DMS53 (cell line): ENCODE results near the gene PRMT7.

Source experiments
- DNase-seq: peaks from one replicate; lab custom pipeline; 2025; lab: John Stamatoyannopoulos, UW

Gene PRMT7

DNA sequence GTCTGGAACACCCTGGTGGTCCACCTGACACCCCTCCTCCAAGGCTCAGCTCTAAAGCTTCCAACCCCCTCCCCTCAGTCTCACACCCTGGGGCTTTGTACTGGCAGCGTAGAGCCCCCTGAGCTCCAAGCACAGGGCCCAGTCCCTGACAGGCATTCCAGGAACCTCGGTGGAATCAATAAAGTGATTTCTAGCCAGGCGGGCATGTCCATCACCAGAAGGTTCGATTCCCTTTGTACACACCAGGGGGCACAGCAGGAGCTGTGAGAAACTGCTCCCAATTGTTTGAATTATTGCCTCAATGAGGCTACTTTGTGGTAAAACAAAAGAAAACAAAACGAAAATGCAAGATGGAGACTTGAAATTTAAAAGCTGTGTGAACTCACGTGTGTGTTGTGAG, 85.7 kb downstream of the PRMT7 start:
- DNase-seq = peak; percentile 64

DNA sequence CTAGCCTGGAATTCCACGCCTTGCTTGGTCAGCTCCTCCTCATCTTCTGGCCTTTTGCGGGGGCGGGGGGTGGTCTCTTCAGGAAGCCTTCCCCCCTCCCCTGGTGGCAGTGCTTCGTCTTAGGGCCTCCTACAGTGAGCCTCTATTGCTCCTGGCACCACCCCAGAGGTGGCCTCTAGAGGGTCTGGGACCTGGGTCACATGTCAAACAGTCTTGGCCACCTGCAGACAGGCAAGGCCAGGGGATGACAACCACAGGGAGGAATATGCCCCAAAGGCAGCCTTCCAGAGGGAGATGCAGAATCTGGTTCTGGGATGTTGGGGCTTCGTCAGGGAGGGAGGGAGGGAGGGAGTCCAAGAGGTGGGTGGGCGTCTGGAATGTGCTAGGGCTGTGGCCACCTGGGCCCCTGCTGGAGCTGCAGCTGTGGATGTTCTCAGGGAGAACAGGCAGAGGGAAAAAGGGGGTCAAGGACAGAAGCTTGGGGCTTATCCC, 86.9 kb downstream of the PRMT7 start:
- no peak for DNase-seq

DNA sequence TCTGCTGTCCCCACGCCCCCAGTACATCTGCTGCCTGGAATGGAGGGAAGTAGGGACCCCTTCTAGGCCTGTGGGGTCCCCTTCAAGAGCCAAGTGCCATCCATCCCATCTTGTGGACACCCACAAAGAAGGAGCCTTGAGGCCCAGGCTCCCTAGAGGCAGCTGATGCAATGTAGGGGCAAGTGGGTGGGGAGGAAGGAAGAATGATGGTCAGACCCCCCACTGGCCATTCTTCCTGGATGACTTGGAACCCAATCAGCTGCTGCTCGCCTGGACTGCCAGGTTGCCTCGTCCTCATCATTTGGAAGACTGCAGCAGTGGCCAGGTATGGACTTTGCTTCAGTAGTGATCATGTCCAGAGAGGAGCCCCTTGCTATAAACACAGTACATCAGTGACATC, 88.6 kb downstream of the PRMT7 start:
- DNase-seq = no peak

DNA sequence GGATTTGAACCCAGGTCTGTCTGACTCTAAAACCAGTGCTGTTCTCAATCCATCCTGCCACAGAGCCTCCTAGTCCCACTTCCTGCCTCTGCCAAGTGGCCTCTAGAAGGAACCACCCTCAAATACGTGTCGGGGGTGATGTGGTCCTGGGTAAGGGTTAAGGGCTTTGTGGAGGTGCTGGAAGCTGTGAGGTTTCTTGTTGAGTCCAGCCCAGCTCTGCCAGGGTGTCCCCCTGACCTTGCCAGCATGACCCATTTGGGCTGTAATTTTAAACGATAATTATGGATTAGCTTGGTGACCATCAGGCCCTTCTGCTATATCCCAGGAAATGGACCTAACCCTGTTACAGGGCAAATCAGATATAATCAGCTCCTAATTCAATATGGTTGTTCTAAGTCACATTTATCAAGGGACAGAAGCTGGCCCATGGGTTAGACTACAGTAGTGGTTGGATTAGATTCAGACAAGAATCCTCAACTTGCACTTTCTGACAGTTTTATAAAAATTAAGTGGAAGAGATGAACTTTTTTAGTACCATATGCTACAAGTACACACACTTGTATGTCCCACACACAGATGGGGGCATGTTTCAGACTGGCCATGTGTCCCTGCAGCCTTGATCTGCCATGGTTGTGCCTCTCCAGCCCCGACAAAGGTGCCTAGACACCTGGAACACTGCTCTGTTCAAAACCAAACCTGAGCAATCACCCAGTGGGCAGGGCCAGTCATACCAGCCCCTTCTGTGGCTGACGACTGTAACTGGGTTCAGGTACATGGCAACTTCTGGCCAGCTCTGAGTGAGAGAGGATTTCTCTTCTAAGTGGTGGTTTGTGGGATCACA, 89.5 kb downstream of the PRMT7 start:
- DNase-seq = no peak

DNA sequence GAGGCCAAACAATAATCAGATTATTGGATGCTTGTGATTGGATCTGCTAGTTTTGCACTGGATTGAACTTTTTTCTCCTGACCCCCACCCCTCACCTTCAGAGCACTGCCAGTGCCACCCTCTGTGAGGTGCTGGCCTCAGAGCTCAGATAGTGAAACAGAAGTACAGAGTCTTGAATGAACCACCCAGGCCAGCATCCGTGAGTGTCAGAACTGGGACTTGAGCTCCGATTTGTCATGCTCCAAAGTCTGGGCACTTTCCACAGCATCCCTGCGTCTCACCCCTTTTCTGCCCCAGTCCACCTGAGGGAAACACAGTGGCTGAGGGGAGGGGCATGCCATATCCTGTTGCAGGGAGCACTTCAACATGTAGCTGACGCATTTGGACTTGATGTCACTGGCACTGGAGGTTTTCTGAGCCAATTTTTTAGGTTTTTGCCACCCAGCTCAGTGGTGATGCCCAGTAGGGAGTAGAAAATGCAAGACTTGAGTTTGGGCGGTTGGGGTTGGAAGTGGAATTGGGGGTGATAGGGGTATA, 90.2 kb downstream of the PRMT7 start:
- no peak for DNase-seq

DNA sequence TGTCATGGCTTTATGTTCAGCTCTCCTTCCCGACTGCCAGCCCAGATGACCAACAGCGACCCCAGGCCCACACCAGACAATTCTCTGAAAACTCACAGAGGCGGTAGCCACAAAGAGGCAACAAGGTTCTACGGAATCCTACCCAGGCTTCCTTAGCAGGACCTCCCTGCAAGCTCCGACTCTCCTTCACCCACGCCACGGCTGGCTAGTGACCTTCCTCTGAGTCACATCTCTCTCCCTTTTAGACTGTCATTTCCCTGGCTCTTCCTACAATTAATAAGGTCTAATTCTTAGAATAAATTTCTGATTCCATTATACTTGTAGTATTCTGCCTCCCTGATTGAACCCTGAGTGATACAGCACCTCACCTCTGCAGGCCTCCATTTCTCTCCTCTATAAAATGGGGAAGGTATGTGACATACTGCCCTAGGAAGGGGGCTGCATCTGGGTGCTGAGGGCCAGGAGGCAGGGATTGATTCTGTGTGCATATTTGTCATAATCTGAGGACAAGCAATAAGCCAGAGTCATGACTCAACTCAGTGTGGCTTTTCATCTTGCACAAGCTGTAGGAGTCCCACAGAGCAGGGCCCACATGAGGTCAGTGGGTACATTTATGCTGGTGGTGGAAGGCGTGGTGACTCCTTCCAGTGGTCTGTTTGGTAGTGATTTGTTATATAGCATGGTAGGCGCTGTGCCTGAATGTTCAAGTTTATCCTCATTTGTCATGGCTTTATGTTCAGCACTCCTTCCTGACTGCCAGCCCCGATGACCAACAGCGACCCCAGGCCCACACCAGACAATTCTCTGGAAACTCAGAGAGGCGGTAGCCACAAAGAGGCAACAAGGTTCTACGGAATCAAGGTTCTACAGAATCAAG, 91.3 kb downstream of the PRMT7 start:
- DNase-seq = no peak

DNA sequence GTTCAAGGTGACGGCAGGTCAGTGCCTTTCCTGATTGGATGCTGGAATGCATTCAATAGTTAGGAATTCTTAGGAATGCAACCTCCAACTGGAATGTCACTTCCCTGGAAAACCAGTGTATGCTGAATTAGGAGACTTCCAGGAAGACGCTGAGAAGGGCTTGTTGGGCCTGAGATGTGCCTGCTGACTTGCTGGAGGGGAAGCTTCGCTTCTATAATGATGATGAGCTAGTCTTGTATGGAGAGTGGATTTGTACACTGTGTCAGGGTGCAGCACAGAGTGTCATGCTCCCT, 91.9 kb downstream of the PRMT7 start:
- DNase-seq = no peak

DNA sequence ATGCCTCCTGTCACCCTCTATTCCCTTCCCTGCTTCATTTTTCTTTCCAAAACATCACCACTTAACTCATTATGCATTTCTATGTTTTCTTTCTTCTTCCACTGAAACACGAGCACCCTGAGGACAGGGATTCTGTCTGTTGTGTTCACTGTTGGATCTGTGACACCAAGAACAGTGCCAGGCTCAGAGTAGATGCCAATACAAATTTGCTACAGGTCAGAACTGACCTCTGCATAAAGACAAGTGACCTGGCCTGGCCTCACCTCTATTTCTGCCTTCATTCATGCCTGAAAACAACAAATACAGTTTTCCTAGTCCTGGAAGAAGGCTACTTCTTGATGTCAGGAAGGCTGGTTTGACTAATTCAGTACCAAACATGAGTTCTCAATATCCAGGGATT, 92.4 kb downstream of the PRMT7 start:
- DNase-seq = no peak

DNA sequence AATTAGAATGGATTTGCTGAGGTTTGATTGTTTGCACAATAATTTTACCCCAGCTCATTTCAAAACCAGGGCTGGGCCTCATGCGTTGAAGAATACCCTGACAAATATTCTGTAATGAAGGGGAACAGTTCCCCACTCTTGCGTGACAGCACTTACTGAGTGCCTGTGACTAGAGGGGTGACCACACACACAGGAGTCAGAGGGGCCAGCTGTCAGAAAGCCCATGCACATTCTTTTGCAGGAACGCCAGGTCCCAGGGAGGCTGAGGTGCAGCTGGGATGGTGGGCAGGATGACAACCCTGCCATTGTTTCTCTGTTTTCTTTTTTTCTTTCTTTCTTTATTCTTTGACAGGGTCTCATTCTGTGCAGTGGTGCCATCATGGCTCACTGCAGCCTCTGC, 92.9 kb downstream of the PRMT7 start:
- DNase-seq = no peak

DNA sequence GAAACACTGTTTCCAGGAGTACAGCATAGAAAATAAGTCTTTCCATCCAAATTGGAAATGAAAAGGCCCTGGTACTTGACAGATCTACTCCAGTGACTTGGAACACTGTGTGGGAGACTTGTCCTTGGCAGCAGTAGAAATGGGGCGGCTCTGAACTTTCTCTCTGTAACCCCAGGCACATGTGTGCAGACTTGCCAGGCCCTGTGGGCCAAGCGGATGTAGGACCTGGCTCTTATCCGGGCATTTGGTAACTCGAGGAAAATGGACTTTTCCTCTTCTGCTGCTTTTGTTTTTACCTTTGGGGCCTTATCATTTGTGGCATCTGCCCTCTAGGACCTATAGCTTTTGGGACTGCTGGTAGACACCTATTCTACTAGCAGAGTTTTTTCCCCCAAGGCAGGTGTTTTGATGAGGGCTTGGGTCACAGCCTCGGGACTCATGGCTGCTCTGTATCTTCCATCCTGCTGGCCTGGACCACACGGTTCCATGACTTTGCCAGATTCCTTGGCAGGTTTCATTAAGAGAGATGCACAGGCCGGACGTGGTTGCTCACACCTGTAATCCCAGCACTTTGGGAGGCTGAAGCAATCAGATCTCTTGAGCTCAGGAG, 94.0 kb downstream of the PRMT7 start:
- no peak for DNase-seq

DNA sequence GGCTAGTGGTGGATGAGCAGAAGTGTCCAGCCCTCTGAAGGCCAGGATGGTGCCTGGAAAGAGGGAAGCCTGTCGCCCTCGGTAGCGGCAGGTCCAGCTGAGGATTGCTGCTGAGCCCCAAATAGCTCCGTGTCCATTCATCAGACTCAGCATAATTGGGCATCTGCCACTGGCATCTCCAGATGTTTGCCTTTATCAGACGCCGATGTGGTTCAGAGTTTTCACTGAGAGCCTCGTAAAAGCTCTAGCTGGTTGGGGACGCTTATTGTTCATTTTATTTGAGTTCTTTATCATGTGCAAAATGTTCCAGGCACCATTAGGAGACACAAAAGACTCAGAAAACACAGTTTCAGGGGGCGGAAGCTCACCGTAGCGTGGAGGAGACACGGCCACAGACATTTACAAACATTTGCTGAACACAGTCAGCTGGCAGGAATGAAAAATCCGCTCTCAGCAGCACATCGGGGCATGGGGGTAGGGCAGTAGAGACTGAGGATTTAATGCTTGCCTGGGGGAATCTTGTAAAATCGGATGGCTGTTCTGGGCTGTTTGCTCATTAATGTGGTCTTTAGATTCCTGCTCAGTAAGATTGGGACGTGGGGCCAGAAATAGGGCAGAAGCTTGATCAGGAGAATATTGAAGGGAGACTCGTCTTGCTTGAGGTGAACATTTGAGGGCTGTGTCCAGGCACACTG, 95.8 kb downstream of the PRMT7 start:
- DNase-seq = peak; percentile 47
